Testis (tissue), 2 donors: ENCODE data around the gene PSPC1.

Experiments used
- POLR2A ChIP-seq: fragments of 450-650 bp; IDR thresholded peaks from one replicate; pipeline ENCODE4 v1.6.1; 2017; ENCODE audit warnings: antibody characterized with exemption, mild to moderate bottlenecking, moderate library complexity
- TF ChIP-seq, protein P1 (sequence below), 3 experiments: fragments of 450-650 bp in 2 of 3; fragments of 200-600 bp in 1 of 3; sonication (generic) in 1 of 3; IDR thresholded peaks; one replicate each; pipeline ENCODE4 v1.5.1; 2016 to 2019; ENCODE audit warnings: antibody characterized with exemption in 3 of 3, mild to moderate bottlenecking in 2 of 3, moderate library complexity in 1 of 3

DNA sequence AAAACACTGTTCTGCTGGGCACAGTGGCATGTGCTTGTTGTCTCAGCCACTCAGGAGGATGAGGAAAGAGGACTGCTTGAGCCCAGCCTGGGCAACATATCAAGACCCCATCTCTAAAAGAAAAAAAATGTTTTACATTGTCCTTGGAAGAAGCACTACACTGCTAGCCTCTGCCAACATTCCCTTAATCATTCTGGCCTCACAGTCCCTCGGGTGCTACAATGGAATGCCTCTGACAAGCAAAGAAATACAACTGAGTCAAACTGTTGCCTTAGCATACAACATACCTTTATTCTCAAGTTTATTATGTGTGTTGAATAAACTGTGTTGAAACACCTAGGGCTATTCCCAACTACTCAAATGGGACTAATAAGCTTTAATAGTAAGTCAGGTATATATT is 56.1 kb downstream of the PSPC1 start:
- TF ChIP-seq POLR2A, result no peak
- TF ChIP-seq, protein P1, sequence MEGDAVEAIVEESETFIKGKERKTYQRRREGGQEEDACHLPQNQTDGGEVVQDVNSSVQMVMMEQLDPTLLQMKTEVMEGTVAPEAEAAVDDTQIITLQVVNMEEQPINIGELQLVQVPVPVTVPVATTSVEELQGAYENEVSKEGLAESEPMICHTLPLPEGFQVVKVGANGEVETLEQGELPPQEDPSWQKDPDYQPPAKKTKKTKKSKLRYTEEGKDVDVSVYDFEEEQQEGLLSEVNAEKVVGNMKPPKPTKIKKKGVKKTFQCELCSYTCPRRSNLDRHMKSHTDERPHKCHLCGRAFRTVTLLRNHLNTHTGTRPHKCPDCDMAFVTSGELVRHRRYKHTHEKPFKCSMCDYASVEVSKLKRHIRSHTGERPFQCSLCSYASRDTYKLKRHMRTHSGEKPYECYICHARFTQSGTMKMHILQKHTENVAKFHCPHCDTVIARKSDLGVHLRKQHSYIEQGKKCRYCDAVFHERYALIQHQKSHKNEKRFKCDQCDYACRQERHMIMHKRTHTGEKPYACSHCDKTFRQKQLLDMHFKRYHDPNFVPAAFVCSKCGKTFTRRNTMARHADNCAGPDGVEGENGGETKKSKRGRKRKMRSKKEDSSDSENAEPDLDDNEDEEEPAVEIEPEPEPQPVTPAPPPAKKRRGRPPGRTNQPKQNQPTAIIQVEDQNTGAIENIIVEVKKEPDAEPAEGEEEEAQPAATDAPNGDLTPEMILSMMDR (IDR thresholded peaks at IDR 0.05), result no peak
